HepG2 (cell line): Measurements from ENCODE around the gene SLC26A4. TPM values are rescaled to one million over a fixed set of nuclear protein-coding genes. Genes with fewer than 3 reads are reported as not detected.

Experiments used
- ATAC-seq: fragments of 200-7000 bp; cut with Tn5 transposase; 3 replicates; pipeline ENCODE4 v1.9.1; 2020; ENCODE audit warnings: mild to moderate bottlenecking, moderate library complexity
- BruUV-seq: library from RNA; stranded (reverse); fragments of 400-500 nt; replicated peaks from 2 replicates; lab custom pipeline; 2021; lab: Mats Ljungman, UMichigan
- CTCF ChIA-PET: fragments of 300-600 bp; formaldehyde crosslinking; extraction: SDS; loops from one replicate; lab custom pipeline; 2021; ENCODE audit warnings: low total read pairs, inconsistent platforms, low intra/inter-chr PET ratio; lab: Yijun Ruan, JAX
- POLR2A ChIA-PET: fragments of 350-600 bp; sonication (Branson Sonifier 250); formaldehyde crosslinking; loops from one replicate; lab custom pipeline; 2020; ENCODE audit warnings: antibody characterized with exemption, inconsistent platforms; lab: Yijun Ruan, JAX
- DNase-seq: peaks from one replicate; pipeline ENCODE4 v3.0.0-alpha.2; 2015; ENCODE audit warnings: low spot score
- FAIRE-seq: peaks from 3 replicates; lab custom pipeline; 2011; peaks lifted over from hg19 to GRCh38; lab: Jason Lieb, UNC
- H2AFZ ChIP-seq: one replicate; pipeline ENCODE4 v1.6.1; 2011; ENCODE audit warnings: low read length, inconsistent platforms
- H3K27ac ChIP-seq: fragments of 300-600 bp; 3 replicates; pipeline ENCODE4 v1.8.0; 2011; ENCODE audit warnings: mixed run types, mild to moderate bottlenecking, mixed read lengths, low read length, inconsistent platforms; ENCODE audit not compliant: insufficient read depth; ENCODE audit errors: extremely low read length
- H3K27me3 ChIP-seq, 2 experiments: fragments of 200-600 bp in 1 of 2; 2 replicates in 1 of 2; 3 replicates in 1 of 2; pipeline versions ENCODE4 v1.6.0 to v1.8.0; 2011; ENCODE audit warnings: low read length in 2 of 2, mild to moderate bottlenecking in 2 of 2, moderate library complexity in 2 of 2, inconsistent platforms in 1 of 2; ENCODE audit not compliant: insufficient read depth in 2 of 2, control insufficient read depth in 1 of 2
- H3K36me3 ChIP-seq, 2 experiments: fragments of 200-600 bp in 1 of 2; replicated peaks in 1 of 2; 2 replicates in 1 of 2; 3 replicates in 1 of 2; pipeline versions ENCODE4 v1.5.1 to v1.8.0; 2011; ENCODE audit warnings: low read length in 2 of 2, inconsistent platforms in 1 of 2; ENCODE audit not compliant: insufficient read depth in 2 of 2, control insufficient read depth in 1 of 2
- H3K4me1 ChIP-seq: 2 replicates; pipeline ENCODE4 v1.5.1; 2012; ENCODE audit warnings: low read length, inconsistent platforms; ENCODE audit not compliant: insufficient read depth
- H3K4me2 ChIP-seq: 2 replicates; pipeline ENCODE4 v1.6.0; 2011; ENCODE audit warnings: low read depth, low read length, inconsistent platforms
- H3K4me3 ChIP-seq, 3 experiments: fragments of 200-600 bp in 1 of 3; sonication (generic), shearing (Covaris generic) in 1 of 3; replicated peaks in 1 of 3; 2 replicates each; pipeline ENCODE4 v1.5.1; 2011 to 2016; ENCODE audit warnings: low read length in 3 of 3, inconsistent platforms in 2 of 3, low read depth in 2 of 3, mild to moderate bottlenecking in 2 of 3, control low read depth in 1 of 3, mixed read lengths in 1 of 3; ENCODE audit not compliant: insufficient read depth in 1 of 3
- H3K79me2 ChIP-seq: one replicate; pipeline ENCODE4 v1.6.1; 2011; ENCODE audit warnings: low read length, inconsistent platforms; ENCODE audit not compliant: insufficient read depth
- H3K9ac ChIP-seq: 2 replicates; pipeline ENCODE4 v1.6.0; 2011; ENCODE audit warnings: mild to moderate bottlenecking, low read depth, low read length, inconsistent platforms; ENCODE audit not compliant: insufficient read depth
- H3K9me3 ChIP-seq: 2 replicates; pipeline ENCODE4 v1.5.1; 2012; ENCODE audit warnings: mild to moderate bottlenecking, low read length
- H4K20me1 ChIP-seq: 2 replicates; pipeline ENCODE4 v1.6.0; 2011; ENCODE audit warnings: inconsistent platforms, mild to moderate bottlenecking, low read length, moderate library complexity; ENCODE audit not compliant: insufficient read depth
- ARNTL ChIP-seq: sonication (generic); formaldehyde crosslinking; IDR thresholded peaks from 2 replicates; pipeline ENCODE4 v1.4.0; 2020; ENCODE audit warnings: mild to moderate bottlenecking, missing genetic modification reagents
- ATRX ChIP-seq: sonication (generic); formaldehyde crosslinking; IDR thresholded peaks from 2 replicates; pipeline ENCODE4 v1.4.0; 2020; ENCODE audit warnings: missing genetic modification reagents, borderline replicate concordance
- CEBPZ ChIP-seq: IDR thresholded peaks from 2 replicates; pipeline ENCODE4 v1.6.1; 2012; ENCODE audit warnings: low read length, improper control_type of control experiment
- CHCHD3 ChIP-seq: sonication (generic); formaldehyde crosslinking; IDR thresholded peaks from 2 replicates; pipeline ENCODE4 v1.8.0; 2022; ENCODE audit warnings: mild to moderate bottlenecking, missing genetic modification reagents, moderate library complexity
- ELF3 ChIP-seq: IDR thresholded peaks from 2 replicates; pipeline ENCODE4 v1.6.1; 2016; ENCODE audit warnings: missing genetic modification reagents, missing compliant biosample characterization
- GATA4 ChIP-seq: sonication (generic); IDR thresholded peaks from 2 replicates; pipeline ENCODE4 v1.6.1; 2016; ENCODE audit warnings: antibody characterized with exemption, low read depth, borderline replicate concordance
- IKZF1 ChIP-seq: fragments of 450-650 bp; IDR thresholded peaks from 2 replicates; pipeline ENCODE4 v1.7.1; 2016
- NCOA5 ChIP-seq: sonication (generic); formaldehyde crosslinking; IDR thresholded peaks from 2 replicates; pipeline ENCODE4 v1.4.0; 2020; ENCODE audit warnings: missing genetic modification reagents
- NFIB ChIP-seq: sonication (generic); formaldehyde crosslinking; IDR thresholded peaks from 2 replicates; pipeline ENCODE4 v1.9.0; 2021; ENCODE audit warnings: missing genetic modification reagents, mild to moderate bottlenecking, borderline replicate concordance
- PRMT3 ChIP-seq: sonication (generic); formaldehyde crosslinking; IDR thresholded peaks from 2 replicates; pipeline ENCODE4 v1.8.1; 2022; ENCODE audit warnings: low read depth, mild to moderate bottlenecking, moderate library complexity, missing genetic modification reagents, borderline replicate concordance
- RBFOX2 ChIP-seq: fragments of 200-400 bp; formaldehyde crosslinking; IDR thresholded peaks from 2 replicates; pipeline ENCODE4 v1.6.1; 2017; ENCODE audit warnings: low read depth, mild to moderate bottlenecking, low read length
- ZBTB39 ChIP-seq: sonication (generic); formaldehyde crosslinking; IDR thresholded peaks from 2 replicates; pipeline ENCODE4 v1.5.0; 2020; ENCODE audit warnings: missing genetic modification reagents
- ZFP82 ChIP-seq: sonication (generic); formaldehyde crosslinking; IDR thresholded peaks from 2 replicates; pipeline ENCODE4 v1.5.1; 2020; ENCODE audit warnings: mild to moderate bottlenecking, missing genetic modification reagents, borderline replicate concordance
- ZGPAT ChIP-seq: IDR thresholded peaks from 2 replicates; pipeline ENCODE4 v1.6.1; 2016; ENCODE audit warnings: mild to moderate bottlenecking
- ZNF547 ChIP-seq: sonication (generic); formaldehyde crosslinking; IDR thresholded peaks from 2 replicates; pipeline ENCODE4 v1.5.1; 2020; ENCODE audit warnings: mild to moderate bottlenecking, missing genetic modification reagents
- ZNF552 ChIP-seq: sonication (generic); formaldehyde crosslinking; IDR thresholded peaks from 2 replicates; pipeline ENCODE4 v1.9.0; 2022; ENCODE audit warnings: missing genetic modification reagents, mild to moderate bottlenecking, borderline replicate concordance
- ZNF83 ChIP-seq: sonication (generic); formaldehyde crosslinking; IDR thresholded peaks from 2 replicates; pipeline ENCODE4 v1.4.0; 2020; ENCODE audit warnings: missing genetic modification reagents, mild to moderate bottlenecking, borderline replicate concordance
- ZSCAN9 ChIP-seq: IDR thresholded peaks from 2 replicates; pipeline ENCODE4 v1.6.1; 2016; ENCODE audit warnings: borderline replicate concordance
- WGBS: methylation state at CpG from one replicate; pipeline ENCODE4 v1.1.6; 2017; ENCODE audit warnings: low lambda C conversion rate; 5-methylcytosine and 5-hydroxymethylcytosine counted together
- in situ Hi-C: cut with HindIII; loops from 2 replicates; pipeline ENCODE4 v1.10.0; 2017; ENCODE audit warnings: low pct_unique_long_range_greater_than_20kb; ENCODE audit not compliant: extremely low pct_ligation_motif_present
- intact Hi-C: fragments of 100-400 bp; cut with micrococcal nuclease; formaldehyde crosslinking; loops from one replicate; pipeline ENCODE4 v1.10.0; 2022; ENCODE audit not compliant: unreplicated experiment
- polyA plus RNA-seq, 8 experiments: library from polyadenylated mRNA; depleted of rRNA in 3 of 8; stranded (reverse) in 7 of 8; unstranded in 1 of 8; fragments of >200 nt; fragmentation: Illumina TruSeq in 4 of 8; extraction: Trizol in 4 of 8; gene quantifications; 2 replicates each; pipeline versions ENCODE4 v1.2.1 to v1.2.3, GENCODE V29; 2011 to 2016; ENCODE audit warnings: low read depth in 4 of 8, missing spikeins in 1 of 8, mixed read lengths in 1 of 8; ENCODE audit not compliant: insufficient read depth in 1 of 8
- total RNA-seq, 5 experiments: library from RNA; depleted of rRNA; stranded (reverse); fragments of >200 nt; fragmentation: Illumina TruSeq; extraction: Trizol; gene quantifications; 2 replicates each; pipeline ENCODE4 v1.2.3, GENCODE V29; 2016; ENCODE audit warnings: low read depth in 1 of 5

The SLC26A4 gene
- total and polyA plus RNA-seq, 2 of the 13 experiments (the other 11 are each of a cell fraction or from before 2014, with no cell fraction given): 0.08 to 0.11 TPM

- Histone ChIP-seq H2AFZ (no peak overlapping the region), H3K4me1 (no peaks in the 10 kb centered on the region), H3K27ac (no peak overlapping the region), H3K4me3 (no peak overlapping the region), H4K20me1 (no peaks in the 10 kb centered on the region), H3K36me3 (no peaks in the 10 kb centered on the region), H3K4me2 (no peak overlapping the region), H3K9me3 (no peaks in the 10 kb centered on the region), H3K9ac (no peak overlapping the region), H3K27me3 (peaks cover 0 to 28% of the 10 kb centered on the region in 2 experiments; a peak in 3 of 5 replicates), H3K79me2 (no peaks in the 10 kb centered on the region)
- no TSS peak for BruUV-seq
- 18% methylated on average over 2 of the region's 2 CpGs for WGBS
- POLR2A ChIA-PET: no interaction called here
- intact Hi-C loops (no loop called here), in situ Hi-C loops (no loop called here)
- CTCF ChIA-PET: no interaction called here
- ATAC-seq: no peak
- TF ChIP-seq CEBPZ: no peak
- no peak for TF ChIP-seq ZNF83
- no peak for TF ChIP-seq ZSCAN9 (CRISPR knock-in tag)
- no peak for TF ChIP-seq ZNF547
- no peak for TF ChIP-seq ARNTL
- no peak for TF ChIP-seq ZGPAT (CRISPR knock-in tag)
- TF ChIP-seq NFIB (CRISPR knock-in tag): no peak
- TF ChIP-seq IKZF1: no peak
- no peak for TF ChIP-seq CHCHD3 (CRISPR knock-in tag)
- no peak for TF ChIP-seq ATRX (CRISPR knock-in tag)
- TF ChIP-seq GATA4: no peak
- TF ChIP-seq ZFP82: no peak
- TF ChIP-seq RBFOX2: no peak
- no peak for TF ChIP-seq ZNF552 (CRISPR knock-in tag)
- no peak for TF ChIP-seq PRMT3 (CRISPR knock-in tag)
- TF ChIP-seq ZBTB39: no peak
- TF ChIP-seq ELF3 (CRISPR knock-in tag): no peak
- TF ChIP-seq NCOA5 (CRISPR knock-in tag): no peak
- DNase-seq: no peak
- FAIRE-seq: no peak
These were observed 30.0 kb downstream of the SLC26A4 start for GRCh38 chr7:107690611-107691010.
